SK-N-MC (cell line): ENCODE results near the gene MAMDC4.
"Not testable (repeated sequence)": the region's sequence is repeated elsewhere in the genome, so short reads cannot be mapped to it uniquely, and the experiment has no call there.

Experiments
- DNase-seq: peaks from one replicate; pipeline ENCODE4 v3.0.0-alpha.2; 2011; ENCODE audit warnings: low read depth, low spot score
- H3K27ac ChIP-seq: fragments of 200-600 bp; sonication (generic); 2 replicates; pipeline ENCODE4 v1.5.1; 2016; ENCODE audit warnings: mixed run types
- H3K36me3 ChIP-seq: fragments of 200-600 bp; sonication (generic); 2 replicates; pipeline ENCODE4 v1.6.1; 2017; ENCODE audit warnings: antibody characterized with exemption, low read length, mixed read lengths; ENCODE audit not compliant: insufficient read depth
- H3K4me3 ChIP-seq: fragments of 200-600 bp; sonication (generic); 2 replicates; pipeline ENCODE4 v1.5.1; 2016
- H3K9ac ChIP-seq: fragments of 200-600 bp; sonication (generic); 2 replicates; pipeline ENCODE4 v1.8.0; 2017; ENCODE audit warnings: mixed run types, mixed read lengths; ENCODE audit not compliant: insufficient read length
- H3K9me3 ChIP-seq: fragments of 200-600 bp; sonication (generic); 2 replicates; pipeline ENCODE4 v1.6.1; 2017; ENCODE audit warnings: low read depth, mild to moderate bottlenecking, antibody characterized with exemption, low read length, moderate library complexity, mixed read lengths
- EZH2 ChIP-seq: fragments of 200-600 bp; sonication (generic); IDR thresholded peaks from one replicate; pipeline ENCODE4 v1.6.1; 2017; ENCODE audit warnings: antibody characterized with exemption
- FOXP2 ChIP-seq: optimal IDR thresholded peaks from 2 replicates; pipeline ENCODE3; 2011; ENCODE audit warnings: mild to moderate bottlenecking, moderate library complexity; ENCODE audit not compliant: insufficient read depth; ENCODE audit errors: extremely low read length, control extremely low read depth
- POLR2AphosphoS5 ChIP-seq: IDR thresholded peaks from 2 replicates; pipeline ENCODE4 v1.6.1; 2012; ENCODE audit warnings: mild to moderate bottlenecking, low read depth, low read length, borderline replicate concordance

MAMDC4 gene

DNA sequence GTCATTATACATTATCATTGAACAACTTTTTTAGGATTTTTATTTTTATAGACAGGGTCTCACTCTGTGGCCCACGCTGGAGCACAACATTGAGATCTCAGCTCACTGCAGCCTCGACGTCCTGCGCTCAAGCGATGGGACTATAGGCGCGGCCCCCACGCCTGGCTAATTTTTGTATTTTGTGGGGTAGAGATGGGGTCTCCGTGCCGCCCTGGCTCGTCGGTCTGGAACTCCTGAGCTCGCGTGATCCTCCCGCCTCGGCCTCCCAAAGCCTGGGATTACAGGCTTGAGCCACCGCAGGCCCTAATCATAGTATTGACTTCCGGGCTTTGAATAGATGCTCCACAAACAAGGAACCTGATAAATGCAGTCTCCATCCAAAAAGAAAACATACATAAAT is 15.3 kb downstream of the MAMDC4 start:
- Histone ChIP-seq H3K36me3 (peaks cover 15% of the 10 kb centered on the region; the same call in 1 of the 2 replicates), H3K9ac (no peak overlapping the region), H3K27ac (no peak overlapping the region), H3K9me3 (no peaks in the 10 kb centered on the region), H3K4me3 (no peak overlapping the region; the same call in 1 of the 2 replicates)
- TF ChIP-seq FOXP2 = no peak
- no peak for TF ChIP-seq EZH2
- no peak for TF ChIP-seq POLR2AphosphoS5
- no peak for DNase-seq

DNA sequence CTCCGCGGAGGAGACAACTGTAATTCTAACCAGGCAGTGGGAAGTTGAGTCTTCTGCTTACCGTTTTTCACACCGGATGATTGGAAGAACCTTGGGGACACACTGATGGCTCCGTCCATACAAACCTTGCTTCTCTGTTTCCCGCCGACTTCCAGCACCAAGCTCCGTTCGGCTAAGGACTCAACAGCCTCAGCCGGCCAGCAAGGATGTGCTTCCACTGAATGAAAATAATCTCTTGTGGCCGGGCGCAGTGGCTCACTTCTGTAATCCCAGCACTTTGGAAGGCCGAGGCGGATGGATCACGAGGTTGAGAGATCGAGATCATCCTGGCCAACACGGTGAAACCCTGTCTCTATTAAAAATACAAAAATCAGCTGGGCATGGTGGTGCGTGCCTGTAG is 15.8 kb downstream of the MAMDC4 start:
- H3K27ac ChIP-seq = no peak overlapping the region
- no peak overlapping the region for H3K4me3 ChIP-seq
- DNase-seq = no peak
- H3K9ac ChIP-seq = no peak overlapping the region
- no peak for TF ChIP-seq FOXP2
- no peaks in the 10 kb centered on the region for H3K9me3 ChIP-seq
- peaks cover 11% of the 10 kb centered on the region; the same call in 1 of the 2 replicates for H3K36me3 ChIP-seq

DNA sequence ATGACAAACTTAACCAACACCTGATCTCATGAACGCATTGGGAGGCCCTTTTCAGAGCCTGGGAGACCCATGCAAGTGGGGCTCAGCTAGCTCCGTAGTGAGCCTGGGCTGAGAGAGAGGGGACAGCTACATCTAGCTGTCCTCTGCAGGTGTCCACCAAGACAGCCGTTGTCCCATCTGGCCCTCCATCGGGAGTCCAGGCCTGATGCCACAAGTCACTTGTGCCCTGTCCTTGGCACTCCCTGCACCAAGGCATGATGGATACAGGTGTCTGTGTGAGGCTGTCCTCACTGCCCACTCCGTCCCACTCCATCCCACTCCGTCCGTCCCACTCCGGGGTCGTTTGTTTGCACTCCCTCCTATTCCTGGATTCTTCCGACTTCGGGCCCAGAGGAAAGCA is 16.5 kb downstream of the MAMDC4 start:
- H3K36me3 ChIP-seq = peaks cover 4% of the 10 kb centered on the region; the same call in 1 of the 2 replicates
- H3K4me3 ChIP-seq = no peak overlapping the region
- no peak overlapping the region for H3K9ac ChIP-seq
- no peak overlapping the region for H3K27ac ChIP-seq
- TF ChIP-seq POLR2AphosphoS5 = no peak
- no peak for TF ChIP-seq EZH2
- no peak for TF ChIP-seq FOXP2
- no peak for DNase-seq
- H3K9me3 ChIP-seq = no peaks in the 10 kb centered on the region

DNA sequence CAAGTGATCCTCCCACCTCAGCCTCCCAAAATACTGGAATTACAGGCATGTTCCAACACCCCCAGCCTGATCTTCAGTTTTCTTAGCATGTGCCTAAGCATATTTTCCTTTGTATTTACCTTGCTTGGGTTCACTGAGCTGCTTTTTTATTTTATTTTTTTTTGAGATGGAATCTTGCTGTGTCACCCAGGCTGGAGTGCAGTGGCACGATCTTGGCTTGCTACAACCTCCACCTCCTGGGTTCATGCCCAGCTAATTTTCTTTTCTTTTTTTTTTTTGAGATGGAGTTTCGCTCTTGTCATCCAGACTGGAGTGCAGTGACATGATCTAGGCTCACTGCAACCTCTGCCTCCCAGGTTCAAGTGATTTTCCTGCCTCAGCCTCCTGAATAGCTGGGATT is 17.5 kb downstream of the MAMDC4 start:
- not testable (repeated sequence) for H3K9ac ChIP-seq, H3K36me3 ChIP-seq, H3K9me3 ChIP-seq, DNase-seq, H3K27ac ChIP-seq, H3K4me3 ChIP-seq

DNA sequence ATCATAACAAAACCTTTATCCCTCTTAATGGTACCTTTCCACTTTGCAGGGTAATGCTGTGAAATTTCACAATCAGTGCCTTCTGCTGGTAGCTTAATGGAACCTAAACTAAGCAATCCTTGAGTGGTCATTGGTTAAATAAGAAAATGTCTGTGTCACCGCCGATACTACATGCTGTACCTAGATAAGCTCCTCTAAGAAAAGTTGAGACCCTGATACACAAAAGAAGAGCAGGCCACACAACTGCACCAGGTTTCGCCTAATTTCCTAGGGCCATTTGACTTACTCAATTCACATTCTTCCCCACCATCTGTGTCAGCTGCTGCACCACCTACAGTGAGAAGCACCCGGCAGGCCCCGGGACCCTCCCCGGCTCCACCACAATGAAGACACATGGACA is 23.0 kb downstream of the MAMDC4 start:
- DNase-seq = no peak
- Histone ChIP-seq H3K36me3 (no peaks in the 10 kb centered on the region), H3K9ac (no peak overlapping the region), H3K9me3 (no peaks in the 10 kb centered on the region), H3K27ac (no peak overlapping the region), H3K4me3 (no peak overlapping the region)
- no peak for TF ChIP-seq FOXP2
- no peak for TF ChIP-seq EZH2
- TF ChIP-seq POLR2AphosphoS5 = no peak

DNA sequence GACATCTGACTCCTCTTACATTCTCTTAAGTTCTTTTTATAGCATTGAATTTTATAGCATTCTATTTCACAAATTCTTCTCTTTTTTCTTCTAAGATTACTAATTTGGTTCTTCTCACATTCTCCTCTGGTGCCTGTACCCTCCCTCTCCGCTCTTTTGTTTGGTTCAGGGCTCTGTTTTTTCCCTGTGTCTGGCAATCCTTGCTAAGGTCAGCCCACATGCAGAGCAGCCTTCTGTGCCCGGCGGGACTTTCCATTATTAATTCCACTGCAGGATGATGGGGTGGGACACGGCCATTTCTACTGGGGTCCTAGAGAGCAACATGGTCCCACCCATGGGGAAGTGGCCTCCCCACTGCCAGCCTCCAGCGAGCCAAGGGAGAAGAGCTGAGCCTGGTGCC is 24.3 kb downstream of the MAMDC4 start:
- no peak overlapping the region for H3K4me3 ChIP-seq
- H3K9me3 ChIP-seq = no peaks in the 10 kb centered on the region
- no peak overlapping the region for H3K9ac ChIP-seq
- DNase-seq = no peak
- no peak for TF ChIP-seq POLR2AphosphoS5
- TF ChIP-seq EZH2 = no peak
- TF ChIP-seq FOXP2 = no peak
- no peak overlapping the region for H3K27ac ChIP-seq
- no peaks in the 10 kb centered on the region for H3K36me3 ChIP-seq

DNA sequence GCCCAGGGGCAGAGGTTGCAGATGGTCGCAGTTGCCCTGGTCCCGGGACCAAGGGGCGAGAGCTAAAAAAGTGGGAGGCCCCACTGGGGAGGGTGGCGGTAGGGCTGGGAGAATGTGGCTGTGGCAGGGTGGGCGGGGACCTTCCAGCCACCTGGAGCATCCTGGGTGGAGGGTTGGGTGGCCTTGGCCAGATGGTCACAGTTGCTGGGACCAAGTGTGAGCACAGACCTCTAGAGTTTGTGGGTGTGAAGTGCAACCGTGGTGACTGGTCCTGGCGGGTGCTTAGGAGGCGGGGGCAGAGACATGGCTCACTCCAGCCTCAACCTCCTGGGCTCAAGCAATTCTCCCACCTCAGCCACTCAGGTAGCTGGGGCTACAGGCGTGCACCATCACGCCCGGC is 28.5 kb downstream of the MAMDC4 start:
- no peak for DNase-seq
- no peaks in the 10 kb centered on the region for H3K36me3 ChIP-seq
- H3K9me3 ChIP-seq = no peaks in the 10 kb centered on the region

DNA sequence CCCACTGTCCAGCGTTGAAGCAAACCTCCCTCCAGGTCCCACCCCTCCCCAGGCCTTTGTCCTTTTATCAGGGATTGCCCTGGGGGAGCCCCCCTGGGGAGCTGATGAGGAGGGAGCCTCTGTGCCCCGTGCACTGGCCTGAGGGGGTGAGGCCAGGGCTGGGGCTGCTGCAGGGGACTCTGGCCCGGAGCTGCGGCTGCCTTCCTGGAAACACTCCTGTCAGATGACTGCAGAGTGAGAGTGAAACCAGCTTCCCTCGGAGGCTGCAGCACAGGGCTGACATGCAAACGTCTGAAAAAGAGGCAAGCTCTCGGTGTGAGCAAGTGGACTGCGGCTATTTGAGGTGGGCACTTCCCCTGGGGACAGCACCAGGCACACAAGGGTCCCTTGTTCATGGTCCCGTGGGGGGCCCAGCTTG is 29.6 kb downstream of the MAMDC4 start:
- DNase-seq = no peak
- H3K9ac ChIP-seq = no peak overlapping the region
- H3K27ac ChIP-seq = no peak overlapping the region
- TF ChIP-seq POLR2AphosphoS5 (no peak), EZH2 (no peak), FOXP2 (no peak)
- H3K36me3 ChIP-seq = no peaks in the 10 kb centered on the region
- no peak overlapping the region for H3K4me3 ChIP-seq
- H3K9me3 ChIP-seq = no peaks in the 10 kb centered on the region

More for the DNA sequence above, 28.5 kb downstream of the MAMDC4 start:
- Histone ChIP-seq H3K9ac (no peak overlapping the region), H3K27ac (no peak overlapping the region), H3K4me3 (no peak overlapping the region)
- no peak for TF ChIP-seq EZH2
- TF ChIP-seq FOXP2 = no peak
- no peak for TF ChIP-seq POLR2AphosphoS5

DNA sequence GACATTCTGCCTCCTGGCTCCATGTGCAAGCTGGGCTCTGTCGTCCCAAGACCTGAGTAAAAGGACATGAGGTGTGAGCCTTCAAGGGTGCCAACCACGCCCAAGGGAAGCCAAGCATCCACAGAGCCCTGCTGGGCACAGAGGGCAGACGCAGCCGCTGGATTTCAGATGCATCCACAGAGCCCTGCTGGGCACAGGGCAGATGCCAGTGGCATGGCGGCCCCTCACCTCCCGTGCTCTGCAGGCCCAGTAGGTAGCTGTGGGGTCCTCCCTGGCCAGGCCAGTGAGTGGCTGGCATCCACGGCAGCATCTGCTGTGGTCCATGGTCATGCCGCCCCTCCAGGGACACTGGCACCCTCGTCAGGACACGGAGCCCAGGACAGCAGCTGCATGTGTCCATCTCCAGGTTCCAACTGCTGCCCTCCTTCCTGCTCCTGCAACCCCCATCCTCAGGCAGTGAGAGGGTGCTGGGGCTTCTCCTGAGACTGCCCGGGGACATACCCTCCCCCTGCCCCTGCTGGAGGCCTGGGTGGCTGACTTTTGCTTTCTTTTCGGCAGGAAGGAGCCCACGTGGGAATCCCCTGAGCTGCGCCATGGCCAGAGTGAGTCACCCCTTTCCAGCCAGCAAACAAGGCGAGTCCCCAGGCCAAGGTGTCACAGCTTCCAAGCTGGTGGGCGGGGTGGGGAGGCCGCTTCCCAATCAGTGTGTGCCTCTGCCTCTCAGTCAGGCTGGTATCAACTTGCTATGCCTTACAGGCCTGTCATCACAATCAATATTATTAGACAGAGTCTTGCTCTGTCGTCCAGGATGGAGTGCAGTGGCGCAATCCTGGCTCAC is 30.2 kb downstream of the MAMDC4 start:
- DNase-seq = no peak
- TF ChIP-seq FOXP2 (no peak), POLR2AphosphoS5 (no peak), EZH2 (no peak)
- Histone ChIP-seq H3K27ac (no peak overlapping the region), H3K36me3 (no peaks in the 10 kb centered on the region), H3K9ac (no peak overlapping the region), H3K9me3 (no peaks in the 10 kb centered on the region), H3K4me3 (no peak overlapping the region)

DNA sequence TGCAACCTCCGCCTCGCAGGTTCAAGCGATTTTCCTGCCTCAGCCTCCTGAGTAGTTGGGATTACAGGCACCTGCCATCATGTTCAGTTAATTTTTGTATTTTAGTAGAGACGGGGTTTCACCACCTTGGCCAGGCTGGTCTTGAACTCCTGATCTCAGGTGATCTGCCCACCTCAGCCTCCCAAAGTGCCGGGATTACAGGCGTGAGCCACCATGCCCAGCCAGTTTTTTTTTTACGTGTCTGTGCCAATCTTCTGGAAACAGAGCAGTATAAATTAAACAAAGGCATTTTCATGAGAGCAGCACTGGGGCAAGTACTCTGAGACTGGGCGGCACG is 30.8 kb downstream of the MAMDC4 start:
- H3K4me3 ChIP-seq, H3K27ac ChIP-seq, H3K9me3 ChIP-seq, H3K36me3 ChIP-seq, H3K9ac ChIP-seq, DNase-seq: not testable (repeated sequence)

DNA sequence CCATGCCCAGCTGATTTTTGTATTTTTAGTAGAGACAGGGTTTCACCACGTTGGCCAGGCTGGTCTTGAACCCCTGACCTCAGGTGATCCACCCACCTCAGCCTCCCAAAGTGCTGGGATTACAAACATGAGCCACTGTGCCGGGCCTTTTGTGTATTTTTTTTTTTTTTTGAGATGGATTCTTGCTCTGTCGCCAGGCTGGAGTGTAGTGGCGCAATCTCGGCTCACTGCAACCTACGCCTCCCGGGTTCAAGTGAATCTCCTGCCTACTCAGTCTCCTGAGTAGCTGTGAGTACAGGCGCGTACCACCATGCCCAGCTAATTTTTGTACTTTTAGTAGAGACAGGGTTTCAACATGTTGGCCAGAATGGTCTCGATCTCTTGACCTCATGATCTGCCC is 31.5 kb downstream of the MAMDC4 start:
- H3K36me3 ChIP-seq, H3K27ac ChIP-seq, H3K4me3 ChIP-seq, H3K9ac ChIP-seq, DNase-seq, H3K9me3 ChIP-seq: not testable (repeated sequence)
